Gastroesophageal sphincter (tissue), 4 donors: ENCODE results near the gene ALG12. TPM values are rescaled to one million over a fixed set of nuclear protein-coding genes. Genes with fewer than 3 reads are reported as not detected.

Experiments used
- ATAC-seq: fragments of 150-250 bp; one replicate; pipeline ENCODE4 v1.9.1; 2016; ENCODE audit warnings: mild to moderate bottlenecking, moderate library complexity
- H3K27ac ChIP-seq, 4 donors: fragments of 200-600 bp; sonication (generic) in 3 of 4; 1 replicate in 3 of 4; 2 replicates in 1 of 4; pipeline ENCODE4 v1.5.1; 2016 to 2019
- H3K27me3 ChIP-seq: fragments of 200-600 bp; sonication (generic); one replicate; pipeline ENCODE4 v1.5.1; 2019
- H3K36me3 ChIP-seq, 2 donors: fragments of 200-600 bp; sonication (generic); one replicate each; pipeline ENCODE4 v1.5.1; 2019; ENCODE audit warnings: control low read depth in 1 of 2
- H3K4me1 ChIP-seq, 3 donors: fragments of 200-600 bp; sonication (generic); 1 replicate in 2 of 3; 2 replicates in 1 of 3; pipeline ENCODE4 v1.5.1; 2016 to 2019; ENCODE audit warnings: control low read depth in 2 of 3
- H3K4me3 ChIP-seq, 2 donors: fragments of 200-600 bp; sonication (generic); one replicate each; pipeline ENCODE4 v1.5.1; 2019; ENCODE audit warnings: mild to moderate bottlenecking in 1 of 2, moderate library complexity in 1 of 2
- H3K9me3 ChIP-seq, 3 donors: fragments of 200-600 bp; sonication (generic); one replicate each; pipeline ENCODE4 v1.5.1; 2017 to 2019; ENCODE audit warnings: control low read depth in 2 of 3
- EP300 ChIP-seq: sonication (generic); formaldehyde crosslinking; IDR thresholded peaks from one replicate; pipeline ENCODE4 v1.6.1; 2017; ENCODE audit warnings: antibody characterized with exemption, mild to moderate bottlenecking
- POLR2A ChIP-seq, 2 donors: fragments of 450-650 bp; IDR thresholded peaks; one replicate each; pipeline ENCODE4 v1.6.1; 2017; ENCODE audit warnings: antibody characterized with exemption in 2 of 2, mild to moderate bottlenecking in 2 of 2, moderate library complexity in 1 of 2
- POLR2AphosphoS5 ChIP-seq: sonication (generic); formaldehyde crosslinking; IDR thresholded peaks from one replicate; pipeline ENCODE4 v1.6.1; 2017; ENCODE audit warnings: antibody characterized with exemption
- WGBS, 2 donors: methylation state at CpG; one replicate each; pipeline ENCODE4 v1.1.5; 2018; ENCODE audit warnings: low coverage in 1 of 2; 5-methylcytosine and 5-hydroxymethylcytosine counted together
- total RNA-seq, 4 donors: library from RNA; depleted of rRNA; stranded (reverse); fragments of >200 nt; gene quantifications; one replicate each; pipeline ENCODE4 v1.1.0, GENCODE V29; 2016
- TF ChIP-seq, protein P1 (sequence below), 4 experiments: fragments of 200-600 bp in 2 of 4; fragments of 450-650 bp in 2 of 4; sonication (generic) in 1 of 4; IDR thresholded peaks; one replicate each; pipeline ENCODE4 v1.5.1; 2017 to 2019; ENCODE audit warnings: antibody characterized with exemption in 4 of 4, mild to moderate bottlenecking in 2 of 4, moderate library complexity in 2 of 4

Gene ALG12
- total RNA-seq, 4 donors from 2014 or later, result 18.8 to 30.0 (median 22.6) TPM

DNA sequence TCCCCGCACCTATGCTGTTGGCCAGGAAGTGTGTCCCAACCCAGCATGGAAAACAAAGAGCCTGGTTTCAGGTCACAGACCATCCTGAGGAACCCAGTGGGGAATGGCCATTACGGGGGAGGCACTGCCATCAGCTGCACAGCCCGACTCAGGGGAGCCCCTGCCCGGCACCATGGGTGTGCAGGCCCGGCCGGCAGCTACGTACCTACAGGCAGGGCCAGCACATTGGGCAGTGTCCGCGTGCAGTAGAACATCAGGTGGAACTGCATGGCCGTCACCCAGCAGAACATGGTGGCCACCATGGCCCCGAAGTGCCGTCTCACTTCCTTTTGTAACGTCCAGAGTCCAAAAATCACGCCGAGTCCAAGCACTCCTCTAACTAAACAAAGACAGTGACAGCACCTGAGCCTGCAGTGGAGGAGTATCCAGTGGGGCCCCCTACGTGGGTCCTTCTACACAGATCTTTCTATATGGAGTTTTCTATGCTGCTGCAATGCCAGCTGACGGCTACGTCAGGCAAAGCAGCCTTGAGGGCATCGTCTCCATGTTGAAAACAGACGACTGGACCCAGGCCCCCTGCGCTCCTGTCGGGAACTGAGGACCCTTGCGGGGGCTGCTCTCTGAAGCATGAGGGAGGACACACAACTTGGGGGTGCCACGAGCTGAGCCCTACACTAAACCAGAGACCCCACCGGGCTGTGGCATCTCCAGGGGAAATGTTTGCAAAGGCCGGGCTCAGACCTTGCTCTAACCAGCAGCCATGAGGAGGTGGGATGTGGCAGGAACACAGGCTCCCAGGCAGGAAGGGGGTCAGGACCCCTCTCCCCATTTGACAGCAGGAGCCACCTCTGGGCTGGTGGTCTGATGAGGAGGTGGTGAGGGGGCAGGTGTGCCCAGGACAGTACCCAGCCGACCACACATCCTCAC, 7.7 kb downstream of the ALG12 start:
- Histone ChIP-seq H3K4me3 (no peak overlapping the region), H3K36me3 (peaks cover 0 to 89% of the 10 kb centered on the region in 2 donors), H3K9me3 (no peaks in the 10 kb centered on the region), H3K27ac (no peak overlapping the region), H3K4me1 (no peaks in the 10 kb centered on the region), H3K27me3 (no peaks in the 10 kb centered on the region)
- 89 to 100% methylated on average over 1 to 3 of the region's 27 CpGs for WGBS, 2 donors
- ATAC-seq, result no peak
- TF ChIP-seq, protein P1, sequence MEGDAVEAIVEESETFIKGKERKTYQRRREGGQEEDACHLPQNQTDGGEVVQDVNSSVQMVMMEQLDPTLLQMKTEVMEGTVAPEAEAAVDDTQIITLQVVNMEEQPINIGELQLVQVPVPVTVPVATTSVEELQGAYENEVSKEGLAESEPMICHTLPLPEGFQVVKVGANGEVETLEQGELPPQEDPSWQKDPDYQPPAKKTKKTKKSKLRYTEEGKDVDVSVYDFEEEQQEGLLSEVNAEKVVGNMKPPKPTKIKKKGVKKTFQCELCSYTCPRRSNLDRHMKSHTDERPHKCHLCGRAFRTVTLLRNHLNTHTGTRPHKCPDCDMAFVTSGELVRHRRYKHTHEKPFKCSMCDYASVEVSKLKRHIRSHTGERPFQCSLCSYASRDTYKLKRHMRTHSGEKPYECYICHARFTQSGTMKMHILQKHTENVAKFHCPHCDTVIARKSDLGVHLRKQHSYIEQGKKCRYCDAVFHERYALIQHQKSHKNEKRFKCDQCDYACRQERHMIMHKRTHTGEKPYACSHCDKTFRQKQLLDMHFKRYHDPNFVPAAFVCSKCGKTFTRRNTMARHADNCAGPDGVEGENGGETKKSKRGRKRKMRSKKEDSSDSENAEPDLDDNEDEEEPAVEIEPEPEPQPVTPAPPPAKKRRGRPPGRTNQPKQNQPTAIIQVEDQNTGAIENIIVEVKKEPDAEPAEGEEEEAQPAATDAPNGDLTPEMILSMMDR (IDR thresholded peaks at IDR 0.05), result no peak
- TF ChIP-seq POLR2AphosphoS5, result no peak
- TF ChIP-seq POLR2A (IDR thresholded peaks at IDR 0.05), result no peak
- TF ChIP-seq EP300, result no peak

DNA sequence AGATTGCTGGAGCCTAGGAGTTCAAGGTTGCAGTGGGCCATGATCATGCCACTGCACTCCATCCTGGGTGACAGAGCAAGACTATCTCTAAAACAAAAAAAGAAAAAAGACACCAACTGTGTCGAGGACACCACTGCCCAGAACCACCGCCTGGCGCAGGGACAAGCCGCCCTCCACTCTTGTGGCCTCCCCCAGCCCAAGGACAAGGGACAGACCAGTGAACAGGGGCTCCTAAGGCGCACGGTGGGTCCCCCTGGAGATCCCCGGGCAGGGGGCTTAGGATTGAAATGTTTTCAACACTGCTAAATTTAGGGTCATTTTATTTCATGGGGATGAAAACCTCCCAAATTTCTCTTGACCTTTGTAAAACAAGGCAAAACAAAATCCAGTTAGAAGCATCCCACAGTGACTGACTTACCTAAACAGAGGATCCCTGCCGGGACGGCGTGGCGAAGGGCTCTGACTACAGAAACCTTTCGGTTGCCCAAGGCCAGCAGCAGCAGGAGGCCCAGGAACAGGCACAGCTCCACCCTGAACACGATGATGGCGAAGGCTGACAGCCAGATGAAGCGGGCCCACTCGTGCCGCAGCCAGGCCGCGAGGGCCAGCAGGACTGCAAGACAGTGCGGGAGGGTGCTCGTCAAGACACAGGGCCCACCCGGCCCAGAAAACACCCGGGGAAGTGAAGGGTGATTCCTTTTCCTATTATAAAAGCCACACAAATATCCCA, 8.6 kb downstream of the ALG12 start:
- Histone ChIP-seq H3K4me3 (no peak overlapping the region), H3K36me3 (peaks cover 0 to 98% of the 10 kb centered on the region in 2 donors), H3K27ac (no peak overlapping the region), H3K4me1 (no peaks in the 10 kb centered on the region), H3K9me3 (no peaks in the 10 kb centered on the region), H3K27me3 (no peaks in the 10 kb centered on the region)
- 87 to 97% methylated on average over 6 to 7 of the region's 23 CpGs for WGBS, 2 donors
- ATAC-seq, result no peak
- TF ChIP-seq POLR2A (IDR thresholded peaks at IDR 0.05), result no peak
- TF ChIP-seq EP300, result no peak
- TF ChIP-seq, protein P1 (IDR thresholded peaks at IDR 0.05), result no peak
- TF ChIP-seq POLR2AphosphoS5, result no peak

DNA sequence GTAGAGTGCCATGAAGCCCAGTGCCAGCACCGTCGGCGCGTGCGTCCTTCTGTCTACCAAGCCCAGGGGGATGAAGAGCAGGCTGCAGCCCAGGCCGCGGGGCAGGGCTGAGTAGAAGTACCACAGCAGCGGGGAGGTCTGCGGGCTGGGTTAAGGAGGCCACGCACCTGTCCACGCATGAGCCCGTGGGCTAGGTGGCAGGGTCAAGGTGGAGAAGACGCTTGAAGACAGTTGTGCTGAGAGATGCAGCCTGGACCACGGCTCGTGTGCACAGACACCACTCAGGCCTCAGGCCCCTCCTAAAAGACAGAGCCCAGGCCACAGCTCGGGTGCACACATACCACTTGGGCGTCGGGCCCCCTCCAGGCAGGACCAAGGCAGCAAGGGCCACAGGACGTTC, 10.4 kb downstream of the ALG12 start:
- H3K27ac ChIP-seq, result no peak overlapping the region
- no peak for ATAC-seq
- 88 to 94% methylated on average over 7 to 13 of the region's 19 CpGs for WGBS, 2 donors

DNA sequence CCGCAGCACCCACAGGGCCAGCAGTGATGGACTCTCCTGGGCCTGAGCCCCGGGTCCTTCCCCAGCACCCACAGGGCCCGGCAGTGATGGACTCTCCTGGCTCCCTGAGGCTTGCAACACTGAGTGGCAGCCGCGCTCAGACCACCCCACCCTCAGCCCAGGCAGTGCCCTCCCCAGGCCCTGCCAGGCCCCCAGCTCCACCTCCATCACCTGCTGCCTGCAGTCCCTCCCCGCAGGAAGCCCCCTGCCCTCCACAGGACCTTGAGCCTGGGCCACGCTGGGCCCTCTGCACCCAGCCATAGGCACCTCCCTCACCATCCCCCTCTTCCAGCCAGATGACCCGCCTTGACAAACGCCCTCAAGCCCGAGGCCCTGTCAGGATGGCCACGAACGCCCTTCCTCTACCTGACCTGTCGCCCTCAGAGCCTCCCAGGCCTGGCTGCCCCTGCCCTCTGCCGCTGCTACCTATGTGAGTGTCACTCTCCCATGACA, 11.4 kb downstream of the ALG12 start:
- Histone ChIP-seq H3K36me3 (peaks cover 0 to 98% of the 10 kb centered on the region in 2 donors), H3K4me3 (no peak overlapping the region), H3K27me3 (no peaks in the 10 kb centered on the region), H3K9me3 (no peaks in the 10 kb centered on the region), H3K27ac (no peak overlapping the region), H3K4me1 (no peaks in the 10 kb centered on the region)
- ATAC-seq, result no peak
- TF ChIP-seq, protein P1 (IDR thresholded peaks at IDR 0.05), result no peak
- TF ChIP-seq EP300, result no peak
- TF ChIP-seq POLR2A (IDR thresholded peaks at IDR 0.05), result no peak
- no peak for TF ChIP-seq POLR2AphosphoS5
- 100% methylated on average over 1 of the region's 14 CpGs; no CpG with 5 or more reads in 1 of the 2 donors for WGBS, 2 donors

More for the DNA sequence above, 10.4 kb downstream of the ALG12 start:
- H3K4me1 ChIP-seq, result no peaks in the 10 kb centered on the region
- TF ChIP-seq EP300 (no peak), POLR2A (IDR thresholded peaks at IDR 0.05) (no peak), POLR2AphosphoS5 (no peak)
- TF ChIP-seq, protein P1 (IDR thresholded peaks at IDR 0.05), result no peak
- no peaks in the 10 kb centered on the region for H3K27me3 ChIP-seq
- H3K36me3 ChIP-seq, result peaks cover 0 to 98% of the 10 kb centered on the region in 2 donors
- H3K9me3 ChIP-seq, result no peaks in the 10 kb centered on the region
- H3K4me3 ChIP-seq, result no peak overlapping the region
